DND-41 (cell line): Measurements from ENCODE around the gene ANKRD23.

Experiments used
- EZH2 ChIP-seq: IDR thresholded peaks from 3 replicates; pipeline ENCODE4 v1.6.1; 2012; ENCODE audit warnings: borderline replicate concordance, low read depth, mild to moderate bottlenecking, moderate library complexity, low read length, inconsistent platforms; ENCODE audit not compliant: severe bottlenecking
- TF ChIP-seq, protein P1 (sequence below): IDR thresholded peaks from 2 replicates; pipeline ENCODE4 v1.5.1; 2012; ENCODE audit warnings: borderline replicate concordance, low read length, moderate library complexity, mild to moderate bottlenecking; ENCODE audit not compliant: poor library complexity, severe bottlenecking; ENCODE audit errors: extremely low read depth

DNA sequence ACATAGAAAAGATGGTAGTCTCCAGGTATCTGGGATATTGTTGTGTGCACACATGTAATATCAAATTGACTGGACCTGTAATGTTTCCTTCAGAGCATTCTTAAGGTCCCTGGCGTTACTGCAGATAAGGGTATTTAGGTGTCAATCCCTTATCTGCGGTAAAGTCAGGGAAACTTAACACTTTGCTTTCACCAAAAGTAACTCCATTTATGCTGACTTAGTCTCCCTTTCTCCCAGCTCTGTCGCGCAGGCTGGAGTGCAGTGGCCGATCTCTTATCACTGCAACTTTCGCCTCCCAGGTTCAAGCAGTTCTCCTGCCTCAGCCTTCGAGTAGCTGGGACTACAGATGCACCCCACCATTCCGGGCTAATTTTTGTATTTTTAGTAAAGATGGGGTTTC lies 25.9 kb downstream of the ANKRD23 start:
- TF ChIP-seq, protein P1, sequence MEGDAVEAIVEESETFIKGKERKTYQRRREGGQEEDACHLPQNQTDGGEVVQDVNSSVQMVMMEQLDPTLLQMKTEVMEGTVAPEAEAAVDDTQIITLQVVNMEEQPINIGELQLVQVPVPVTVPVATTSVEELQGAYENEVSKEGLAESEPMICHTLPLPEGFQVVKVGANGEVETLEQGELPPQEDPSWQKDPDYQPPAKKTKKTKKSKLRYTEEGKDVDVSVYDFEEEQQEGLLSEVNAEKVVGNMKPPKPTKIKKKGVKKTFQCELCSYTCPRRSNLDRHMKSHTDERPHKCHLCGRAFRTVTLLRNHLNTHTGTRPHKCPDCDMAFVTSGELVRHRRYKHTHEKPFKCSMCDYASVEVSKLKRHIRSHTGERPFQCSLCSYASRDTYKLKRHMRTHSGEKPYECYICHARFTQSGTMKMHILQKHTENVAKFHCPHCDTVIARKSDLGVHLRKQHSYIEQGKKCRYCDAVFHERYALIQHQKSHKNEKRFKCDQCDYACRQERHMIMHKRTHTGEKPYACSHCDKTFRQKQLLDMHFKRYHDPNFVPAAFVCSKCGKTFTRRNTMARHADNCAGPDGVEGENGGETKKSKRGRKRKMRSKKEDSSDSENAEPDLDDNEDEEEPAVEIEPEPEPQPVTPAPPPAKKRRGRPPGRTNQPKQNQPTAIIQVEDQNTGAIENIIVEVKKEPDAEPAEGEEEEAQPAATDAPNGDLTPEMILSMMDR: no peak
- no peak for TF ChIP-seq EZH2
